ENCODE measurements around the gene TTYH2. TPM values are rescaled to one million over a fixed set of nuclear protein-coding genes. Genes with fewer than 3 reads are reported as not detected.

Gene TTYH2
- total RNA-seq, 1 experiment from 2014 or later, result 0.28 TPM

- Mint-ChIP-seq H3K36me3 (ENCODE audit: insufficient read depth, unreplicated experiment) (no peaks in the 10 kb centered on the region), H3K4me1 (ENCODE audit: low read depth, unreplicated experiment) (peaks cover 9% of the 10 kb centered on the region), H3K27ac (ENCODE audit: unreplicated experiment) (no peak overlapping the region), H3K9me3 (ENCODE audit: low read depth, unreplicated experiment) (no peaks in the 10 kb centered on the region), H3K27me3 (ENCODE audit: unreplicated experiment) (peaks cover 73% of the 10 kb centered on the region), H3K4me3 (ENCODE audit: low read depth, unreplicated experiment) (no peak overlapping the region)
- no peak for DNase-seq
- intact Hi-C loops (cut with micrococcal nuclease; ENCODE audit: unreplicated experiment), result loop anchor here (10.0 kb wide), 1 partner anchor 196 kb away; no protein-coding TSS in a partner anchor
- no peak for TF ChIP-seq CTCF (IDR thresholded peaks at IDR 0.05; ENCODE audit: unreplicated experiment)
- BruUV-seq (replicated peaks), result no TSS peak
- CTCF ChIA-PET, result no interaction called here
Observed at GRCh38 chr17:74298778-74299177, 85.4 kb downstream of the TTYH2 start.

GRCh38 chr17:74299226-74300009 lies 86.0 kb downstream of the TTYH2 start:
- Mint-ChIP-seq H3K27me3 (ENCODE audit: unreplicated experiment) (peaks cover 73% of the 10 kb centered on the region), H3K27ac (ENCODE audit: unreplicated experiment) (no peak overlapping the region), H3K36me3 (ENCODE audit: insufficient read depth, unreplicated experiment) (no peaks in the 10 kb centered on the region), H3K4me3 (ENCODE audit: low read depth, unreplicated experiment) (no peak overlapping the region), H3K9me3 (ENCODE audit: low read depth, unreplicated experiment) (no peaks in the 10 kb centered on the region), H3K4me1 (ENCODE audit: low read depth, unreplicated experiment) (peaks cover 9% of the 10 kb centered on the region)
- no peak for TF ChIP-seq CTCF (IDR thresholded peaks at IDR 0.05; ENCODE audit: unreplicated experiment)
- DNase-seq, result no peak
- CTCF ChIA-PET, result interaction anchor here (0.5 kb wide), 1 partner anchor 11 kb away, joined by 4 read pairs; no protein-coding TSS in a partner anchor
- intact Hi-C loops (cut with micrococcal nuclease; ENCODE audit: unreplicated experiment), result loop anchor here (2.0 to 10.0 kb wide), 2 partner anchors 55 to 195 kb away; no protein-coding TSS in a partner anchor
- no TSS peak for BruUV-seq (replicated peaks)

- no TSS peak for BruUV-seq (replicated peaks)
- Mint-ChIP-seq H3K27me3 (ENCODE audit: unreplicated experiment) (peaks cover 56% of the 10 kb centered on the region), H3K4me1 (ENCODE audit: low read depth, unreplicated experiment) (no peaks in the 10 kb centered on the region), H3K27ac (ENCODE audit: unreplicated experiment) (no peak overlapping the region), H3K4me3 (ENCODE audit: low read depth, unreplicated experiment) (no peak overlapping the region), H3K36me3 (ENCODE audit: insufficient read depth, unreplicated experiment) (no peaks in the 10 kb centered on the region), H3K9me3 (ENCODE audit: low read depth, unreplicated experiment) (no peaks in the 10 kb centered on the region)
- no peak for TF ChIP-seq CTCF (IDR thresholded peaks at IDR 0.05; ENCODE audit: unreplicated experiment)
- CTCF ChIA-PET, result no interaction called here
- intact Hi-C loops (cut with micrococcal nuclease; ENCODE audit: unreplicated experiment), result no loop called here
- DNase-seq, result no peak
Observed at GRCh38 chr17:74303305-74303704, 89.9 kb downstream of the TTYH2 start.

- intact Hi-C loops (cut with micrococcal nuclease; ENCODE audit: unreplicated experiment), result no loop called here
- TF ChIP-seq CTCF (IDR thresholded peaks at IDR 0.05; ENCODE audit: unreplicated experiment), result no peak
- Mint-ChIP-seq H3K36me3 (ENCODE audit: insufficient read depth, unreplicated experiment) (no peaks in the 10 kb centered on the region), H3K9me3 (ENCODE audit: low read depth, unreplicated experiment) (no peaks in the 10 kb centered on the region), H3K4me3 (ENCODE audit: low read depth, unreplicated experiment) (no peak overlapping the region), H3K27ac (ENCODE audit: unreplicated experiment) (no peak overlapping the region), H3K4me1 (ENCODE audit: low read depth, unreplicated experiment) (no peaks in the 10 kb centered on the region), H3K27me3 (ENCODE audit: unreplicated experiment) (peaks cover 57% of the 10 kb centered on the region)
- BruUV-seq (replicated peaks), result no TSS peak
- CTCF ChIA-PET, result interaction anchor here (0.7 kb wide), 1 partner anchor 694 kb away, joined by 3 read pairs; no protein-coding TSS in a partner anchor
- no peak for DNase-seq
Observed at GRCh38 chr17:74304184-74304583, 90.8 kb downstream of the TTYH2 start.
